CD4-positive, alpha-beta T cell treated with Interleukin-17A for 4 hours (primary cell): ENCODE measurements around the gene FGF2.
A peak's percentile ranks its signal among the peaks of the same experiment; 100 is the strongest.
"Not testable (repeated sequence)": the region's sequence is repeated elsewhere in the genome, so short reads cannot be mapped to it uniquely, and the experiment has no call there.

Source experiments
- DNase-seq: peaks from one replicate; pipeline ENCODE4 v3.0.0-alpha.2; 2020; ENCODE audit warnings: mixed read lengths

Gene FGF2

DNA sequence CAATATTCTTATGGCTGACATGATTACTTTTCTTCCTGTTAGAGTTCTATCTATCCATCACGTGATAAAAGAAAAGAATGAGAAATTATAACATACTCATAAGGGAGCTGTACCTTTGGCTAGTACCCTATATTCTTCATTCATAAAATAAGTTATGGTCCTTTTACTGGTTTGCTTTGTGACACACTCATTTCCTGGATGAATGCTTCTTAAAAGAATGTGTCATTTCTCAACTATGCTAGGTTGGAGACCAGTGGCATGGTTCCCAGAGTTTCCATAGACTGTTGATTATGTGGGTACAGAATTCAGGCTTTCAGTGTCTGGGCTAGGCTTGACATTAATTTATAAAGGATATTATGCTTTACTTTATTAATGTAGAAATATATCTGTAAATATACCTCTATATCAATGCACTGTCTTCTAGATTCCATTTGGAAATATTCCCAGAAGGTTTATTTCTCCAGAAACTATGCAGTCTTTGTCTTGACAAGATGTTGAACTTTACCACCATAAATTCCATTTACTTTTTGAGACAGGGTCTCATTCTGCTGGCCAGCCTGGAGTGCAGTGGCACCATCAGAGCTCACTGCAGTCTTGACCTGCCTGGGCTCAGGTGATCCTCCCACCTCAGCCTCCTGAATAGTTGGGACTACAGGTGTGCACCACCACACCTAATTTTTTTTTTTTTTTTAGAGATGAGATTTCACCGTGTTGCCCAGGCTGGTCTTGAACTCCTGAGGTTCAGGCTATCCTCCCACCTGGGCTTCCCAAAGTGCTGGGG is 71.9 kb downstream of the FGF2 start:
- no peak for DNase-seq

DNA sequence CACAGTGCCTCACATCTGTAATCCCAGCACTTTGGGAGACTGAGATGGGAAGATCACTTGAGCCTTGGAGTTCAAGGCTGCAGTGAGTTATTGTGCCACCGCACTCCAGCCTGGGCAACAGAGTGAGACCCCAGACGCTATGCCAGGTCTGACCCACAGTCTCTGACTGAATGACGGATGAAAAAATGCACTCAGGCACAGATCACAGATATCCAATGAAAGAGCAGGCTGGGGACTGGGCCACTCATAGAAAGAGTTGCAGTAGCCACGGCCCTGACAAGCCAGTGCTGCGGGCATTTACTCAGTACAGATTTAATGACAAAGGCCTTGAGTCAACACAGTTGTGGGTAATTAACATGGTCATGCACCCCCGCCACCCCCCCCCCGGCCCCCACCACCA is 73.1 kb downstream of the FGF2 start:
- no peak for DNase-seq

DNA sequence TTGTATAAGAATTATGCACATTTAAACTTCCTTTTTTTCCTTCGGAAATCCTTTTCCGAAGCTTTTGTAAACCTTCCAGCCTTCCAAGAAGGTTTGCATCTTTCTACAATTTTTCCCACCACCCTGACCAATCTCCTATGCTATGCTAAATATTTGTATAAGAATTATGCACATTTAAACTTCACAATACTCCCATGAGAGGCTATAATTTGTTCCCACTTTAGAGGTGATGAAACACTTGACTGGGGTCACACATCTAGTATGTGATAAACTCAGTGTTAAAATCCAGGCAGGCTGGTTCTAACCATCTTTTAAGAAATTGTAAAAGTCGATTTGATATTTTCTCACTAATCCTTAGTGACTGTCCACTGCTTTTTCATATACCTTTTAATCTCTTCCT is 73.7 kb downstream of the FGF2 start:
- no peak for DNase-seq

DNA sequence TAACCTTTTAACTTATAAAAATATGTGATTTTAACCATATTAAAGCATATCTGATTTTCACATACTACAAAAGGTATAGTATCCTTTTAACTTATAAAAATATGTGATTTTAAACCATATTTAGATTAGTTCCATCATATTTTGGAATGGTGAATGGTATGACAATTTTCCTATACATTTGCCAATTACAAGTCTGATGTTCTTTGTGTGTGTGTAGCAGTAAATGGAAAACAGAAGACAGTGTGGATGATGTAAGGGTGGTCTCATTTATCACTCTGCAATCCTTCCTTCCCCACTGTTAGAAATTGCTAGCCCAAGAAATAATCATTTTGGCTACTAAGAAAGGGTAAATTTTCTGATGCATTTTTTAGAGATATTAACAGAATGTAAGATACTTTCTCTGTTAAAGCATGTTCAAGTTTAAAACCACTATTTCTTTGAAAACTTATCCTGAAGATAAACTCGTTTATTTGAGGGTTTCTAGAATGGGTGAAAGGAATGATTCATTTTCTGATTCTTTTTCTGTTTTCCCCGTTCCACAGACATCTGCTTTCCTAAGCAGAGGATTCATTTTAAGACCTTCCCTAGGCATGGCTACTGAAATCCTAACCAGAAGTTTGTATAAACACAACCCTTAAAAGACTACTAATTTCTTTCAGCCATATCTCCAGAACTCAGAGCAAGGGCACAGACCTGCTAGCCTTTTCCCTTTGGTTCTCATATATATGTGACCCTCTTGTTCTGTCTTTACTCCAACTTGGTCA is 74.8 kb downstream of the FGF2 start:
- no peak for DNase-seq

- no peak for DNase-seq
Measured at GRCh38 chr4:122903766-122904288, 77.2 kb downstream of the FGF2 start.

- DNase-seq = no peak
Measured at GRCh38 chr4:122906859-122907305, 80.3 kb downstream of the FGF2 start.

GRCh38 chr4:122908223-122908622 is 81.6 kb downstream of the FGF2 start:
- no peak for DNase-seq

GRCh38 chr4:122909683-122910082 is 83.1 kb downstream of the FGF2 start:
- no peak for DNase-seq

- DNase-seq = no peak
Measured at GRCh38 chr4:122911588-122911987, 85.0 kb downstream of the FGF2 start.

- no peak for DNase-seq
Measured at GRCh38 chr4:122912810-122913575, 86.4 kb downstream of the FGF2 start.

DNA sequence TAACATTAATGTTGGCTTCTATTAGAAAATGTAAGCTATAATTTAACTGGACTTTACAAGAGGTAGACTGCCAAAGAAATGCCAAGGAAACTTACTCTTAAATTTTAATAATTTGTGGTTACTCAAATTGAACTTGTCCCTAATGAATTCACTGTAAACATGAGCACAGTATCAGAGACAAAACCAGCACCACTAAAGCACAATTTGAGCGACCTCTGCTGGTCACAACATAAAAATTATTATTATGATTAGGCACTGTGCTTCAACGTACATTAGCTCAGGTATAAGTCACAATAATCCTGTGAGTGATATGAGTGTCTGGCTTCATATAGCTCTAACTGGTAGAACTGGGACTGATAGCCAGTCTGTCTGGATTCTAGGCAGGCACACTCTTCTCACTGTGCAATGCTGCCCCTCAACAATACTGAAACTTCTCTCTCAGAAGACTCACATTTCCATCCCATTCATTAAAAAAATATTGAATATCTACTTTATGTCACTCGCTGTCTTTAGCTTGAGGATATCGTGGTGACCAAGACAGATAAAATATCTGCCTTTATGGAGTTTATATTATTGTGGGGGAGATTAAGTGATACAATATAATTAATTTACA is 87.8 kb downstream of the FGF2 start:
- DNase-seq = peak; percentile 40

DNA sequence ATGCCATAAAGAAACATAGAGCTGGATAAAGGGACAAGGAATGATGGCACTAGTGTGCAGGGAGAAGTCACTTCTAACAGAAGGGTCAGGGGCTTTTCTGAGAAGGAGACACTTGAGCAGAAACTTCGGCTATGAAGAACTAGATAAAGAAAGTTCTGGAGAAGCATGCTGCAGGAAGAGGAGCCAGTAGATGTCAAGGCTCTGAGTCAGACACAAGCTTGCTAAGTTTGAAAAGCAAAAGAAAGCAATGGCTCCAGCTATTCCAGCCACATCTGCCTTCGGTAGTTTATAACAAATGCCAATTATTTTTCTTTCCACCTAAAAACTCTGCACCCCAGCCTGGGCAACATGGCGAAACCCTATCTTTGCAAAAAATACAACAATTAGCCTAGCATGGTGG is 88.3 kb downstream of the FGF2 start:
- no peak for DNase-seq

- no peak for DNase-seq
Measured at GRCh38 chr4:122917731-122918130, 91.1 kb downstream of the FGF2 start.

DNA sequence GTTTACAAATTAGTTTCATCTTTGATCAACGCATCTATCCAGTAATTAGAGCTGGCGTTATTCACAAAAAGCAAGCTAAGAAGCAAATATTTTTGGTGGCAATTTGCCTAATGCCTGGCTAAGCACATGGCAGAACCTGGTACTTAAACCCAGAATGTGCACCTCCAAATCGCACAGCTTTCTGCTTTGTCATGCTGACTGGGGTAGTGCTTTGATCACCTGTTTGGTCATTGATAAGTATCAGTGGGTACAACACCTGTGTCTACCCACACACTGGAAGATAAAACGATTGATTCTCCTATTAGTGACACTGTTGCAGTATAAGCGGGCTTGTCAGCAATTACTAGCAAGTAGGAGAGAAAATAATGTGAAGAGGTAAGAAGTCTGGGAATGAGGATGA is 93.8 kb downstream of the FGF2 start:
- DNase-seq = no peak

- DNase-seq = no peak
Measured at GRCh38 chr4:122921300-122921699, 94.7 kb downstream of the FGF2 start.

DNA sequence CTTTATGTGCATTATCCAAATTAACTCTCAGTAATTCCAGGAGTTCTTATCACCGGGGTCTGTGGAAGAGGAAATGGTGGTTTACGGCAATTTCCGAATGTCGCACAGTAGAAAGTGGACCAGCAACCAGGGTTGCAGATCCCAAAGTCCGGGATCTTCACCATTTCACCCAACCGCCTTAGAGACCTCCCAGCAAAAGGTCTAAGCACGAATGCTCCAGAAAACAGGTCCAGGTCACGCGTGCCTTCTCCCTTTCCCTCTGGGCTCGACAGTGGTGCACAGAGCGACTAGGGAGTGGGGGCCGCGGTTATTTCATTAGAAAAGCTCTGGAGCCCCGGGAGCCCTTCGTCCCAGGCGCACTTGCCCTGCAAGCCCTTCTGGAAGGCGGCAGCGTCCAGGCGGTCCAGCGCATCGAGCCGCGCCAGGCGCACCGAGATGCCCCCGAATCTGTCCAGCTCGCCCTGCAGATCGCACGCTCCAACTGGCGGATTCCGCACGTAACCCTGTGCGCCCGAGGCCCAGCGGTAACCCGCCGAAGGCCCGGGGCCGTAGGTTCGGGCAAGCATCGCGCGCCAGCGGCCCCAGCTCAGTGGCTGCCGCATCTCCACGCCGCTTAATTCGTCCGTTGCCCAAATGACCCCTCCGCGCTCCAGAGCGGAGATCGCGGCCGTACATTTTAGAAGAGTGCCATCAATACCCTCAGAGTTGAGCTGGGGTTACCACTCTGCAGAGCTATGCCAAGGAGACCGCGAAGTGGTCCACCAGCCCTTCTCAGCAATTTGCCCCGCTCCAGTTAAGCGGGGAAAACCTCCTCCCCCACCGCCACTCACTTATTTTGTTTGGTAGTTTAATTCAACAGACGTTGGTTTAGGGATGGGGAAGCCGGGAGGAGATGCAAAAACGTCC is 95.6 kb downstream of the FGF2 start, which contains the start of gene NUDT6:
Gene NUDT6, minus strand, starts transcription at position 627 of the 906 bp plus-strand sequence. Its CDS starts 25 bp downstream, at position 602.
- peak; percentile 42 for DNase-seq

- peak; percentile 87 for DNase-seq
Measured at GRCh38 chr4:122922877-122923511, 96.4 kb downstream of the FGF2 start.

- DNase-seq = no peak
Measured at GRCh38 chr4:122928930-122929329, 102.3 kb downstream of the FGF2 start.

DNA sequence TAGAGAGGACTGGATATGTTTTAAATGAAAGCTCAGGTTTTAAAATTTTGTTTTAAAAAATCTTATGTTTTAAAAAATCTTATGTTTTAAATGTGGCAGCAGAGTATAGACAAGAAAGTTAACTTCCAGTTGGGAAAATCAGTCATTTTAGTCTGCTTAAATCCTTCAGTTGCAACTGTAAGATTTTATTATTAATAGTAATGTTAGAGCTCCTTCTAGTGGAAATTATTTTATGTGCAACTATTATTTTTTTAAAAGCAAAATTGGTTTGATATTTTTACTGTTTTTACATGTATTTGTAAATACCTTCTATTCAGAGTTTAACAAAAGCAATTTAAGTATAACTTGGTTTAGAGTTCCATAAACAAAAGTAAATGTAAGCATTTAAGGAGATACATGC is 104.2 kb downstream of the FGF2 start:
- DNase-seq = no peak

DNA sequence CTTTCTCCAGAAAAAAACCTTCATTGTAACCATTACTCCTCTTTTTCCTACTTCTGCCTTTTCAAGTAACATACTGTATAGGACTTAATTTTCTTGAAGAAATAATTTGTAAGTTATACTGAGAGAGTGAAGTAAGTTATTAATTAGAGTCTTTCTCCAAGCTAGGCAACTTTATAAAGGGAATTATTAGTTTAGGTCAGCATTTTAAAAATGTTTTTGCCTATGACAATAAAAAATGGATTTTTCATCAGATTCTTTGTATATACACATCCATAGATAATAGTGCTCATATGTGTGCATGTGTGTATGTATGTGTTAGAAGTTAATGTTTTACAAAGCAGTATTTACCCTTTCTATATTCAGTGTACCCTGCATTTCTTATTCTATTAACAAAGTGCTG is 106.1 kb downstream of the FGF2 start:
- no peak for DNase-seq

DNA sequence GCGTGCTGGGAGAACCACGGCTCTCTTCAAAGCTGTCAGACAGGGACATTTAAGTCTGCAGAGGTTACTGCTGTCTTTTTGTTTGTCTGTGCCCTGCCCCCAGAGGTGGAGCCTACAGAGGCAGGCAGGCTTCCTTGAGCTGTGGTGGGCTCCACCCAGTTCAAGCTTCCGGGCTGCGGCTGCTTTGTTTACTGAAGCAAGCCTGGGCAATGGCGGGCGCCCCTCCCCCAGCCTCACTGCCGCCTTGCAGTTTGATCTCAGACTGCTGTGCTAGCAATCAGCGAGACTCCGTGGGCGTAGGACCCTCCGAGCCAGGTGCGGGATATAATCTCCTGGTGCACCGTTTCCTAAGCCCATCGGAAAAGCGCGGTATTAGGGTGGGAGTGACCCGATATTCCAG is 118.5 kb downstream of the FGF2 start:
- DNase-seq = not testable (repeated sequence)
